WTC11 (cell line): ENCODE data around the gene PRCD. TPM values are rescaled to one million over a fixed set of nuclear protein-coding genes. Genes with fewer than 3 reads are reported as not detected.

Source experiments
- ATAC-seq: fragments of 200-7000 bp; cut with Tn5 transposase; 2 replicates; pipeline ENCODE4 v1.10.0; 2021; ENCODE audit warnings: mild to moderate bottlenecking, moderate library complexity
- CTCF ChIA-PET: fragments of 300-600 bp; sonication (Branson Sonifier 250); formaldehyde crosslinking; loops from one replicate; lab custom pipeline; 2021; ENCODE audit warnings: antibody characterized with exemption; lab: Charles Lee
- POLR2A ChIA-PET: fragments of 350-600 bp; sonication (Branson Sonifier 250); formaldehyde crosslinking; loops from one replicate; lab custom pipeline; 2021; ENCODE audit warnings: antibody characterized with exemption; lab: Charles Lee
- DNase-seq: peaks from one replicate; pipeline ENCODE4 v3.0.0; 2021; ENCODE audit warnings: low spot score
- H3K27ac Mint-ChIP-seq: 2 replicates; pipeline ENCODE4 v1.8.0; 2021; ENCODE audit warnings: mixed read lengths
- H3K27me3 Mint-ChIP-seq: 2 replicates; pipeline ENCODE4 v1.8.0; 2021; ENCODE audit warnings: low read depth, mild to moderate bottlenecking, moderate library complexity, mixed read lengths
- H3K36me3 Mint-ChIP-seq: 2 replicates; pipeline ENCODE4 v1.8.0; 2021; ENCODE audit warnings: mixed read lengths
- H3K4me1 Mint-ChIP-seq: 2 replicates; pipeline ENCODE4 v1.8.0; 2022; ENCODE audit warnings: mixed read lengths
- H3K4me3 Mint-ChIP-seq: 2 replicates; pipeline ENCODE4 v1.8.0; 2021; ENCODE audit warnings: mild to moderate bottlenecking, moderate library complexity, mixed read lengths
- H3K9me3 Mint-ChIP-seq: 2 replicates; pipeline ENCODE4 v1.8.0; 2021; ENCODE audit warnings: mixed read lengths
- ATF6 ChIP-seq: sonication (generic); formaldehyde crosslinking; IDR thresholded peaks from 2 replicates; pipeline ENCODE4 v1.8.1; 2023; ENCODE audit warnings: mild to moderate bottlenecking, missing genetic modification reagents
- CREM ChIP-seq: sonication (generic); formaldehyde crosslinking; IDR thresholded peaks from 2 replicates; pipeline ENCODE4 v1.8.1; 2022; ENCODE audit warnings: mild to moderate bottlenecking, missing genetic modification reagents, moderate library complexity
- ESRRA ChIP-seq: sonication (generic); formaldehyde crosslinking; IDR thresholded peaks from 2 replicates; pipeline ENCODE4 v1.8.1; 2022; ENCODE audit warnings: mild to moderate bottlenecking, missing genetic modification reagents, borderline replicate concordance
- ETV6 ChIP-seq: sonication (generic); formaldehyde crosslinking; IDR thresholded peaks from 2 replicates; pipeline ENCODE4 v1.8.1; 2022; ENCODE audit warnings: mild to moderate bottlenecking, missing genetic modification reagents
- FOXP1 ChIP-seq: sonication (generic); formaldehyde crosslinking; IDR thresholded peaks from 2 replicates; pipeline ENCODE4 v1.8.0; 2022; ENCODE audit warnings: missing genetic modification reagents, mild to moderate bottlenecking, moderate library complexity, borderline replicate concordance
- GTF2I ChIP-seq: fragments of 250-450 bp; sonication (Bioruptor Pico); conservative IDR thresholded peaks from 2 replicates; pipeline ENCODE4 v1.4.0; 2021; ENCODE audit warnings: mild to moderate bottlenecking
- JAZF1 ChIP-seq: fragments of 250-450 bp; sonication (Bioruptor Pico); IDR thresholded peaks from 2 replicates; pipeline ENCODE4 v1.9.0; 2021; ENCODE audit warnings: moderate library complexity, mild to moderate bottlenecking, inconsistent platforms
- NFYB ChIP-seq: sonication (generic); formaldehyde crosslinking; conservative IDR thresholded peaks from 2 replicates; pipeline ENCODE4 v1.8.0; 2022; ENCODE audit warnings: low read depth, missing genetic modification reagents
- SMAD3 ChIP-seq: sonication (generic); formaldehyde crosslinking; IDR thresholded peaks from 2 replicates; pipeline ENCODE4 v1.8.0; 2022; ENCODE audit warnings: missing genetic modification reagents, mild to moderate bottlenecking, borderline replicate concordance
- ZMAT4 ChIP-seq: fragments of 250-450 bp; sonication (Bioruptor Pico); IDR thresholded peaks from 2 replicates; pipeline ENCODE4 v1.9.0; 2021; ENCODE audit warnings: mild to moderate bottlenecking
- ZNF263 ChIP-seq: sonication (generic); formaldehyde crosslinking; IDR thresholded peaks from 2 replicates; pipeline ENCODE4 v1.8.1; 2022; ENCODE audit warnings: low read depth, mild to moderate bottlenecking, moderate library complexity, missing genetic modification reagents
- ZNF281 ChIP-seq: sonication (generic); formaldehyde crosslinking; IDR thresholded peaks from 2 replicates; pipeline ENCODE4 v1.8.0; 2023; ENCODE audit warnings: mild to moderate bottlenecking, missing genetic modification reagents
- ZNF317 ChIP-seq: sonication (generic); formaldehyde crosslinking; IDR thresholded peaks from 2 replicates; pipeline ENCODE4 v1.8.1; 2023; ENCODE audit warnings: low read depth, mild to moderate bottlenecking, moderate library complexity, missing genetic modification reagents, borderline replicate concordance
- ZNF416 ChIP-seq: fragments of 250-450 bp; sonication (Bioruptor Pico); IDR thresholded peaks from 2 replicates; pipeline ENCODE4 v1.9.0; 2021; ENCODE audit warnings: mild to moderate bottlenecking, inconsistent platforms
- ZSCAN18 ChIP-seq: fragments of 250-450 bp; sonication (Bioruptor Pico); IDR thresholded peaks from 2 replicates; pipeline ENCODE4 v2.1.2; 2022; ENCODE audit warnings: mild to moderate bottlenecking, moderate library complexity
- total RNA-seq: library from RNA; stranded (reverse); gene quantifications from 3 replicates; pipeline ENCODE4 v1.2.3, GENCODE V29; 2021
- TF ChIP-seq, protein P1 (sequence below): sonication (generic); formaldehyde crosslinking; IDR thresholded peaks from 2 replicates; pipeline ENCODE4 v1.8.1; 2023; ENCODE audit warnings: mild to moderate bottlenecking, moderate library complexity, missing genetic modification reagents
- TF ChIP-seq, protein P2 (sequence below): fragments of 250-450 bp; sonication (Bioruptor Pico); IDR thresholded peaks from 2 replicates; pipeline ENCODE4 v1.9.0; 2021; ENCODE audit warnings: mild to moderate bottlenecking
- TF ChIP-seq, protein P3 (sequence below): sonication (generic); formaldehyde crosslinking; IDR thresholded peaks from 2 replicates; pipeline ENCODE4 v1.8.1; 2023; ENCODE audit warnings: mild to moderate bottlenecking, missing genetic modification reagents, borderline replicate concordance

PRCD gene
- total RNA-seq, 1 experiment from 2014 or later = 2.7 TPM

- no peak for TF ChIP-seq ZNF263 (CRISPR knock-in tag)
- TF ChIP-seq, all 79 proteins: peak for 0
- Mint-ChIP-seq H3K27me3 (peaks cover 21% of the 10 kb centered on the region), H3K4me1 (0 out of 2 replicates have a peak, but pooled peaks cover 2% of the 10 kb centered on the region), H3K36me3 (no peaks in the 10 kb centered on the region), H3K4me3 (no peak overlapping the region), H3K9me3 (no peaks in the 10 kb centered on the region), H3K27ac (no peak overlapping the region)
- POLR2A ChIA-PET = no interaction called here
- DNase-seq = no peak
- no peak for ATAC-seq
- CTCF ChIA-PET = interaction anchor here (0.6 to 5.7 kb wide), 7 partner anchors 13 to 170 kb away, joined by 3 to 40 read pairs (median 4); no protein-coding TSS in a partner anchor
Observed at GRCh38 chr17:76510831-76511244, 29.0 kb upstream of the PRCD start.

GRCh38 chr17:76511668-76512365 is 28.0 kb upstream of the PRCD start:
- ChIA-PET CTCF (interaction anchor here (0.8 to 3.9 kb wide), 9 partner anchors 11 to 169 kb away, joined by 3 to 16 read pairs (median 4); no protein-coding TSS in a partner anchor), POLR2A (no interaction called here)
- peaks cover 18% of the 10 kb centered on the region for H3K27me3 Mint-ChIP-seq
- DNase-seq (no peak), ATAC-seq (no peak)
- no peak overlapping the region for H3K4me3 Mint-ChIP-seq
- H3K4me1 Mint-ChIP-seq = 0 out of 2 replicates have a peak, but pooled peaks cover 2% of the 10 kb centered on the region
- no peak overlapping the region for H3K27ac Mint-ChIP-seq
- H3K9me3 Mint-ChIP-seq = no peaks in the 10 kb centered on the region
- no peaks in the 10 kb centered on the region for H3K36me3 Mint-ChIP-seq
- no peak for TF ChIP-seq GTF2I
- no peak for TF ChIP-seq NFYB (CRISPR knock-in tag)
- no peak for TF ChIP-seq ZMAT4 (CRISPR knock-in tag)
- no peak for TF ChIP-seq ZSCAN18 (CRISPR knock-in tag)
- no peak for TF ChIP-seq ZNF281 (CRISPR knock-in tag)
- no peak for TF ChIP-seq CREM (CRISPR knock-in tag)
- TF ChIP-seq, protein P1, sequence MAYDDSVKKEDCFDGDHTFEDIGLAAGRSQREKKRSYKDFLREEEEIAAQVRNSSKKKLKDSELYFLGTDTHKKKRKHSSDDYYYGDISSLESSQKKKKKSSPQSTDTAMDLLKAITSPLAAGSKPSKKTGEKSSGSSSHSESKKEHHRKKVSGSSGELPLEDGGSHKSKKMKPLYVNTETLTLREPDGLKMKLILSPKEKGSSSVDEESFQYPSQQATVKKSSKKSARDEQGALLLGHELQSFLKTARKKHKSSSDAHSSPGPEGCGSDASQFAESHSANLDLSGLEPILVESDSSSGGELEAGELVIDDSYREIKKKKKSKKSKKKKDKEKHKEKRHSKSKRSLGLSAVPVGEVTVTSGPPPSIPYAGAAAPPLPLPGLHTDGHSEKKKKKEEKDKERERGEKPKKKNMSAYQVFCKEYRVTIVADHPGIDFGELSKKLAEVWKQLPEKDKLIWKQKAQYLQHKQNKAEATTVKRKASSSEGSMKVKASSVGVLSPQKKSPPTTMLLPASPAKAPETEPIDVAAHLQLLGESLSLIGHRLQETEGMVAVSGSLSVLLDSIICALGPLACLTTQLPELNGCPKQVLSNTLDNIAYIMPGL = no peak
- TF ChIP-seq ZNF317 (CRISPR knock-in tag) = no peak
- TF ChIP-seq ATF6 (CRISPR knock-in tag) = no peak
- no peak for TF ChIP-seq SMAD3 (CRISPR knock-in tag)
- TF ChIP-seq FOXP1 (CRISPR knock-in tag) = no peak
- TF ChIP-seq, protein P2, sequence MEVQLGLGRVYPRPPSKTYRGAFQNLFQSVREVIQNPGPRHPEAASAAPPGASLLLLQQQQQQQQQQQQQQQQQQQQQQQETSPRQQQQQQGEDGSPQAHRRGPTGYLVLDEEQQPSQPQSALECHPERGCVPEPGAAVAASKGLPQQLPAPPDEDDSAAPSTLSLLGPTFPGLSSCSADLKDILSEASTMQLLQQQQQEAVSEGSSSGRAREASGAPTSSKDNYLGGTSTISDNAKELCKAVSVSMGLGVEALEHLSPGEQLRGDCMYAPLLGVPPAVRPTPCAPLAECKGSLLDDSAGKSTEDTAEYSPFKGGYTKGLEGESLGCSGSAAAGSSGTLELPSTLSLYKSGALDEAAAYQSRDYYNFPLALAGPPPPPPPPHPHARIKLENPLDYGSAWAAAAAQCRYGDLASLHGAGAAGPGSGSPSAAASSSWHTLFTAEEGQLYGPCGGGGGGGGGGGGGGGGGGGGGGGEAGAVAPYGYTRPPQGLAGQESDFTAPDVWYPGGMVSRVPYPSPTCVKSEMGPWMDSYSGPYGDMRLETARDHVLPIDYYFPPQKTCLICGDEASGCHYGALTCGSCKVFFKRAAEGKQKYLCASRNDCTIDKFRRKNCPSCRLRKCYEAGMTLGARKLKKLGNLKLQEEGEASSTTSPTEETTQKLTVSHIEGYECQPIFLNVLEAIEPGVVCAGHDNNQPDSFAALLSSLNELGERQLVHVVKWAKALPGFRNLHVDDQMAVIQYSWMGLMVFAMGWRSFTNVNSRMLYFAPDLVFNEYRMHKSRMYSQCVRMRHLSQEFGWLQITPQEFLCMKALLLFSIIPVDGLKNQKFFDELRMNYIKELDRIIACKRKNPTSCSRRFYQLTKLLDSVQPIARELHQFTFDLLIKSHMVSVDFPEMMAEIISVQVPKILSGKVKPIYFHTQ (CRISPR knock-in tag) = no peak
- no peak for TF ChIP-seq ETV6 (CRISPR knock-in tag)
- no peak for TF ChIP-seq JAZF1 (CRISPR knock-in tag)
- TF ChIP-seq ESRRA (CRISPR knock-in tag) = no peak
- no peak for TF ChIP-seq ZNF416 (CRISPR knock-in tag)
- TF ChIP-seq, protein P3, sequence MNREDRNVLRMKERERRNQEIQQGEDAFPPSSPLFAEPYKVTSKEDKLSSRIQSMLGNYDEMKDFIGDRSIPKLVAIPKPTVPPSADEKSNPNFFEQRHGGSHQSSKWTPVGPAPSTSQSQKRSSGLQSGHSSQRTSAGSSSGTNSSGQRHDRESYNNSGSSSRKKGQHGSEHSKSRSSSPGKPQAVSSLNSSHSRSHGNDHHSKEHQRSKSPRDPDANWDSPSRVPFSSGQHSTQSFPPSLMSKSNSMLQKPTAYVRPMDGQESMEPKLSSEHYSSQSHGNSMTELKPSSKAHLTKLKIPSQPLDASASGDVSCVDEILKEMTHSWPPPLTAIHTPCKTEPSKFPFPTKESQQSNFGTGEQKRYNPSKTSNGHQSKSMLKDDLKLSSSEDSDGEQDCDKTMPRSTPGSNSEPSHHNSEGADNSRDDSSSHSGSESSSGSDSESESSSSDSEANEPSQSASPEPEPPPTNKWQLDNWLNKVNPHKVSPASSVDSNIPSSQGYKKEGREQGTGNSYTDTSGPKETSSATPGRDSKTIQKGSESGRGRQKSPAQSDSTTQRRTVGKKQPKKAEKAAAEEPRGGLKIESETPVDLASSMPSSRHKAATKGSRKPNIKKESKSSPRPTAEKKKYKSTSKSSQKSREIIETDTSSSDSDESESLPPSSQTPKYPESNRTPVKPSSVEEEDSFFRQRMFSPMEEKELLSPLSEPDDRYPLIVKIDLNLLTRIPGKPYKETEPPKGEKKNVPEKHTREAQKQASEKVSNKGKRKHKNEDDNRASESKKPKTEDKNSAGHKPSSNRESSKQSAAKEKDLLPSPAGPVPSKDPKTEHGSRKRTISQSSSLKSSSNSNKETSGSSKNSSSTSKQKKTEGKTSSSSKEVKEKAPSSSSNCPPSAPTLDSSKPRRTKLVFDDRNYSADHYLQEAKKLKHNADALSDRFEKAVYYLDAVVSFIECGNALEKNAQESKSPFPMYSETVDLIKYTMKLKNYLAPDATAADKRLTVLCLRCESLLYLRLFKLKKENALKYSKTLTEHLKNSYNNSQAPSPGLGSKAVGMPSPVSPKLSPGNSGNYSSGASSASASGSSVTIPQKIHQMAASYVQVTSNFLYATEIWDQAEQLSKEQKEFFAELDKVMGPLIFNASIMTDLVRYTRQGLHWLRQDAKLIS (CRISPR knock-in tag) = no peak
